ENCODE data around the gene C6orf136.
"Not testable (repeated sequence)": the region's sequence is repeated elsewhere in the genome, so short reads cannot be mapped to it uniquely, and the experiment has no call there.

Gene C6orf136

DNA sequence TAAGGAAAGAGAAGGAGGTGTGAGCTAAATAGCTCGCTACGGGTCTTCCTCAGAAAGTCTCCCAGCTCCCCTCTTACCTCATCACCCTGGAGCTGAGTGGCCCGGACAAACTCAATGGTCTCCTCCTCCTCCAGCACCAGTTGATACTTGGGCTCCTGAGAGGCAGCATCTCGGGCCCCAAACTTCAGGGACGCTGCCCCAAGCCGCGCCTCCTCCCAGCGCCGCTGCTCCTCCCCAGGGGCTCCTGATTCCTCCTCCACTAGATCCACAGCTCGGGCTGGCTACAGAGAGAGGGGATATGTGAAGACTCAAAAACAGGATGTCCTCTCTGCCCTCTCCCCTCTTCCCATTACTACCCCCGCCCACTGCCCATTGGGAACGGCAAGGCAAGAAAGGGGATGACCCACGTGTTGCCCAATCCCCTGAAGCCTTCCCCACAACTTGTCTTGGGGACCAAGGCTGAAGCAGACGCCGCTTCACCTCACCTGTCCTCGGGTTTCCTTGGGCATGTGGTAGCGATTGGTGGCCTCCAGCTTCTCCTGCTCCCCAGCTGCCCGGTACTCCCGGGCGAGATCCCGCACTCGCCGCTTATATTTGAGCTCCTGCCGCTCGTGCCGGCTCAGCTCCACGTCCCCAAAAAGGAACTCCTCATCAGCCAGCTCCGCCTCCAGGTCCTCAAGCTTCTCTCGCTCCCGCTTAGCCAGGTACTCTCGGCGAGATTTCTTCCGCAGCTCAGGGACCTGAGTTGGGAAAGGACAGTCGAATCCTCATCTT, 18.2 kb downstream of the C6orf136 start:
- no peak for DNase-seq

DNA sequence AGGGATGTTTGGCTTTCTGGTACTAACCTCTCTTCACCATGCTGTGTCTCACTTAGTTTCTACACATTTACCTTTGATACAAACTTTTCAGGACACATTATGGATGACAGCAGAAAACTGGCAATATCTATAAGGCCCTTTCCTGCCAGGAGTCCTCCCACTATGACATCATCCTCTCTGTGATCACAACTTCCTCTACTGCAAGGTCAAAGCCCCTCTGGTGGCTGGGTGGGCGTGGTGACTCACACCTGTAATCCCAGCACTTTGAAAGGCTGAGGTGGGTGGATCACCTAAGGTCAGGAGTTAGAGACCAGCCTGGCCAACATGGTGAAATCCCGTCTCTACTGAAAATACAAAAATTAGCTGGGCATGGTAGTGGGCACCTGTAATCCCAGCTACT, 19.4 kb downstream of the C6orf136 start:
- DNase-seq: not testable (repeated sequence)

DNA sequence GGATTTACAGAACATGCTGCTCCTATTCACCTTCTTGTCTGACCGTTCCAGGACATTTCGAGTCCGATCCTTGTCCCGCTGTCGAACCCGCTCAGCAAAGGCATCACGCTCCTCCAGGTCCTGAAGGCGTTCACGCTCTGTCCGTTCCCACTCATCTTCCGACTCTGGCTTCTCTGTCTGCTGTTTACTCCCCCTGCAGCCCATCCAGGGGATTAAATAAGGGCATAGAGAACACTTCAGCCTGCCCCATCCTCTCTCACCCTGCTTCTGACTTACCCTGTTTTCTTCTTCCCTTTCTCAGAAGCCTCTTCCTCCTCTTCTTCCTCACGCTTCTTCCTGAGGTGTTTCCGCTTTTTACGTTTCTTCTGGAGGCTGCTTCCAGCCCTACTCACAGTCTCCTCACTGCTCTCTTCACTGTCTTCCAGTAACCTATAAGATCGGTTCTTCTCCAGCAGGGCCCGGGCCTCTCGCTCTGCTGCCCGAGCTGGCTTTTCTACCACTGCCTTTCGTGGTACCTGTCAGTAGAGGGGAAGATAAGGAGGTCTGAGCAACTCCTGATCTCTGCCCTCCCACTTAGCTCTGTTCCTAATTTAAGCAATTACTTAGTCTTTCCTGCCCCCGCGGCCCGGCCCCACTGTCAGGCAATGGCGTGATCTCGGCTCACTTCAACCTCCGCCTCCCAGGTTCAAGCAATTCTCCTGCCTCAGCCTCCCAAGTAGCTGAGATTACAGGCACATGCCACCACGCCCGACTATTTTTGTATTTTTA, 24.0 kb downstream of the C6orf136 start:
- DNase-seq: no peak

DNA sequence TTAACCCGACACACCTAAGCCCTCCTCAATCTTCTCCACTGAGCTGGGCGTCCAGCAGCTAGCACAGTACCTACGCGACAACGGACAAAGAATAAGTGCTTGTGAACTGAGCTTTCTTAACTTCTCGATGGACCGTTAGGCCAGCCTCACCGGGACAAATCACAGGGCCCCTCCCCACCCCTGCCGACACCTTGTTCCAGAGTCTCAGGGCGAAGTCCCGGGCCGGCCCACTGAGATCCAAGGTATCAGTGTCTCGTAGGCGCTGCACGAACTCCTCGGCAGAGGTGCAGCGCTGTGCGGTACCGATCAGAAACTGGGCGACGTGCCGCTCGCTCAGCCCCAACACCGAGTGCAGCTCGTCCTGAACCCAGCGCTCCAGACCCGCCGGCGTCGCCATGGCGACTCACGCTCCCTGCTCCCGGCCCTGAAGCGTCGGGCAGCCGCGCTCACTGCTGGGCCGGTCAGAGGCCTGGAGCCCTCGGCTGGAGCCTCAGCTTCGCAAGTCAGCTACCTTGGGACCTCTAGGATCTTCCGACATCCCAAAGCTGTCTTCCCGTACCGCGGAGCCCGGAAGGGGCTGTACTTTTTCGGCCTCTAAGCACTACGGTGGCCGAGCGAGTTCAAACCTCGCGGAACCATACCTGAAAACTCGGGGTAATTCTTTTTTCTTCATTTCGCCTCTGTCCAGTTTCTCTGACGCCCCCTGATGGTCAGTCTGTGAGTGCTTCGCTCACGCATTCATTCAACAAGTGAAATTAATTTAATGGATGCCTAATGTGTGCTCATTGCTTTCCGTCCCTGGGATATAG, 25.7 kb downstream of the C6orf136 start, which contains the start of gene DHX16:
Gene DHX16 (minus strand): TSS at position 562 of the 809 bp plus-strand sequence. CDS start 165 bp downstream, at position 397.
- peak; percentile 97 for DNase-seq

DNA sequence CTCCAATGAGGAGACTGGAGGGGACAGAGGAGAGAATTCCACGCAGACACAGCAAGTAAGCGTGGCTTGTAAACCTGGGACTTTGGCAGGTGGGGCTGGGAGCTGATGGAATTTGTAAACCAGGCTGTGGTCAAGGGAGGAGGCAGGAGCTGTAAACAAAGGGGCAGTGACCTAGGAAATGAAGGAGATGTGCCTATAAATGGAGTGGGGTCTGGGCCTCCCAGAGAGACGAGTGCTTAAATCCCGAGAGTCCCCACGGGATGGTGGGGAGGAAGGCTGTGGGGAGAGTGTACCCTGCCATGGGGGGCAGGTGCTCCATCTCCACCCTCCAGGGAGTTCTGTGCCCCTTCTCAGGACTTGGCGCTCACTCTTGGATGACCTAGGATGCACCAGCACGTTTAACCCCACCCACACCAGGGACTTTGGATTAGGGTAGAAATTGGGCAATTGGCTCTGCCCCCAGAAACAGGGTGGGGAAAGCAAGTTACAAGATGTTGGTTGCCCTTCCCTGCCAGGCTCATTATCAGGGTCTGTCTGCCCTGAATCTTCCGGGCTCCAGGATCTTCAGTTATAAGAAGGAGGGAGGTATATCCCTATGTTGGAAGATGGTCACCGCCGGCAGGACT, 29.8 kb downstream of the C6orf136 start:
- DNase-seq: no peak

DNA sequence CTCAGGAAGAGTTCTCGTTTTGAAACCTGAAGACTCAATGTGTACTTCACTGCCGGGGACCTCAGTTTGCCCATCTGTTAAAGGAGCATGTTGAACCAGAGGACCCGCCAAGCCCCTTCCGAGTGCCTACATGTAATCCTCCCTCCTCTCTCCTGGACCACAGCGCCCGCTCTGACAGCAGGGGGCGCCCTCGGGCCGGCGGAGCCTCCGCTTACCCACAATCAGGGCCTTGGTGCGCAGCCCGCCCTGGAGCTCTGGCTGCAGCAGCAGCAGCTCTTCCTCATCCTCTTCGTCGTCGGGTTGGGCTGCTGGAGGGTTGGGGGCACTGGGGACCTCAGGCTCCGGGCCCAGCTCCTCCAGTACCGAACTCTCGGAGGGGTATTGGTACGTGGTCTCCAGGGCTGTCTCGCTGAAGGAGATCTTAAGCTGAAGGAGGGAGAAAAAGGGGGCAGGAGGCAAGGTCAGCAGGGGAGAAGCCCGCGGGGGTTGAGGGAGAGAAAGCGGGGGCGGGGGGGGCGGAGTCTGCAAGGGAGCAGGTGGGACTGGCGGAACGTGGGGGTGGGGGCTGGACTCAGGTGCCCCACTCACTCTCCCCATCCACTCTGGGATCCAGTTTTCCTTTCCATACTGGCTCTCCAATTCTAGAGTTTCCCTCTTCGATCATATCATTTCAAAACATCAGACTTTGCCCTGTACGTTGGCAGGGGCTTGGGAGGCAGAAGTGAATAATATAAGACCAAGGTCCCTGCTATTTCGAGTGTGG, 32.2 kb downstream of the C6orf136 start:
- peak; percentile 62 for DNase-seq

DNA sequence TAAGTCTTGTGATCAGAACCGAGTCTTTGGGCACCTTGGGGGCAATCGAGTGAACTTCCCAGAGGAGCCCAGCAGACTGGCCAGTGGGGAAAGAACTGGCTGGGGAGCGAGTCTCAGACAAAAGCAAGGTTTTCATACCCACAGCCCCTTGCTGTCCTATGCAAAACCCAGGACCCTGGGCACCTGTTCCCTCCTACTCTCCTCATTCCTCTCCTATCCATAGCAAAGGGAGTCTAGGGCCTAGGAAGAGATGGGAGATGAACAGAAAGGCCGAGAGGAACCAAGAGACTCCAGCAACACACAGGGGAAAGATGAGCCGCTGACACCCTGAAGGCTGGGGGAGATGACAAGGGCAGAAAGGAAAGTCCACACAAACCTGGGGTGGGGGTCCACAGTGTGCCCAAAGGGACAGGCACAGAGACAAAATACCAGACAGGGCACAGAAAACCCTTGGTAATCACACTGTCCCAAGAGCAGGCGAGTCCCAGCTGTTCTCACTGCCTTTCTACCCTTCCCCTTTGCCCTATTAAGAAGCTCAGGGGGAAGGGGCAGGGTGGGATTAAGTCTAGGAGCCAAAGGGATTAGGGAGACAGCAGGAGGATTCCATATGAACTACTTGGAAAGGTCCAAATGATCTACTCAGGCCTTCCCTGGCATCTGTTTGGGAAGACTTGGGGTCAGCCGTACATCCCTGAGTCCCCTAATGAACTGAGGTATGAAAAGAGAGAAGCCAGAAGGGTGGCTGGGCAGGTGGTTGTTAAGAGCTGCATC, 33.0 kb downstream of the C6orf136 start:
- no peak for DNase-seq

DNA sequence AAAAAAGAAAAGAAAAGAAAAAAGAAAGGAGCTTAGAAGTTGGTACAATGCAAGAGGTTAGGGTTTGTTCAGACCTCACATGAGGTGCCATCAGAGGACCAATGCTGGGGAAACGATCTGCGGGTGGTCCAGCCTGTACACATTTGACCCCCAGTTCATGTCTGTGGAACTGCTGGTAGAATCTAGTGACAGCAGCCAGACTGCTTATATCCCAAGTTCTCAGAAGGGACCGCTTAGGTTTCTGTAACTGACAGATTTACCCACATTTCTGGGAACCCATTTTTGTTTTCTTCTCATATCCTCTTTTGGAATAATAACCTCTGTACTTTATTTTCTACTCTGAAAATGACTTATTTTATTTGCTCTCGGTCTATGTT, 34.8 kb downstream of the C6orf136 start:
- DNase-seq: no peak

DNA sequence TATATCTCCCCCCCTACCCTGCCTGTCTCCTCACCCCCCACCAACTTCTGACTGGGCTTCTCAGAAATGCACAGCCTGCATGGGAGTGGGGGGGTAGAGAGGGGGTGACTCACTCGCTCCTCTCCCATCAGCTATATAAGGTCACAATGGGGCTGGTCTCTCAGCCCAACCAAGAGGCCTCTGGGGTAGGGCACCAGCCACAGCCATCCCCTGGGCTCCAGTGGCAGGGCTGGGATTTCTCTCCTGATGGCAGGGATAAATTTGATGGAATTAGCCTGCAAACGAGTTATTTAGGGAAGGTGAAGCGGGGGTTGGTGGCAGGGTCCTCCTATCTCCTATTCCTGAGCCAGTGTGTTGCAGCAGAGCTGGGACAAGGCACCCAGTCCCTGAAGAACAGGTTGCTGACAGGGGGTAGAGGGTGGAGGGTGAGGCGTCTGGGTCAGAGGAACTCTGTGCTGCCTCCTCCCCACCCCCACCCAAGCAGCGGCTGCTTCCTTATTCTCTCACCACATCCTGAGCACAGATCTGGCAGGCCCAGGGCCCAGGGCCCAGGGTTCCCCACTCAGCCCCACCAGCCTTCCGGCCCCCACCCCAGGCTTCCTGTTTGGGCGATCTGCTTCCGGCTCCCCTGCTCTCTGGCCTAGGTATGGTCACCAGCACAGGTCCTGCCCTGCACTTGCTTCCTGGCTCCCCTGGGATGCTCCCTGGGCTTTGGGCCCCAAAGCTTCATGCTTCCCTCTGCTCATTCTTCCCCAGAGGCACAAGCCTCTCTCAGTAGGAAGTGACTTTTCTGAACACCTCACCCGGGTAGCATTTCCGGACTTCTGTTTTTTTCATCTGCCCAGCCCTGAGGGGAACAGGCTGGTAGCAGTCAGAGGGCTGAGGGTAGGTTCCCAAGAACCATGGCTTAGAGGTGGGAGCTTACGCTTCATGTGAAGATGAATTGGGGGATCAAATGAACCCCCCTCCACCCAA, 35.5 kb downstream of the C6orf136 start:
- DNase-seq: no peak

DNA sequence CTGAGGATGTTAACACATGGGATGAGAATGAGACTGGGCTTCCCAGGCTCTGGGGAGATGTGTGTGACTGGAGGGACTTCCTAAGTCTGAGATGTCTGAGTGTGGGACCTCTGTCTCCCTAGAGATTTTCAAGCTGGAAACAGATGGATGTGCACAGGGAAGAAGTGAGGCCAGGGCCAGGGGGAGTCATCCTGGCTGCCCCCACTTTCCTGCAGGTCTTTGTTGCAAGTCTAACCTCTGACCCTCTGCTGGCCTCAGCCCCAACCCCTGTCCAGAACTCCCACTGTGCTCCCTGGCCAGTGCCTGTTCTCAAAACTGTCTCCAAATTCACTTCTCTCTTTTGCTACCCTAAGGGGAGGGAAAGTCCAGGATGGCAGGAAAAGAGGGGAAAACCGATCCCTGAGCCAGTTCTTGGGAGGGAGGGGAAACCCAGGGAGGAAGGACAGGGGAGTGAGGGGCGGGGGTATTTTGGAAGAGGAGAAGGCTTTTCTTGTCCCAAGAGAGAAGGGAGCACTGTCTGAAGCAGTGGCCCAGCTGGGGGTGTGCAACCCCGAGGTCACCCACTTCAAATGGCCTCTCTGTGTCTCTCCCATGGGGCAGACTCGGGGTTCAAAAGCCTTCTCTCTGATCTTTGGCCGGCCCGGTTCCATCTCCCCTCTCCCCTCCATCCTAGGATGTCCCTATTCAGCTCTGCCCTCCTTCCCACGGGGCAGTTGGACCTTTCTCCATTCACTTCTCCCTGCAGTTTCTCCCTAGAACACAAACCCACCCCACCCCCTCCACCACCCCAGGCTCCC, 36.4 kb downstream of the C6orf136 start:
- DNase-seq: no peak

DNA sequence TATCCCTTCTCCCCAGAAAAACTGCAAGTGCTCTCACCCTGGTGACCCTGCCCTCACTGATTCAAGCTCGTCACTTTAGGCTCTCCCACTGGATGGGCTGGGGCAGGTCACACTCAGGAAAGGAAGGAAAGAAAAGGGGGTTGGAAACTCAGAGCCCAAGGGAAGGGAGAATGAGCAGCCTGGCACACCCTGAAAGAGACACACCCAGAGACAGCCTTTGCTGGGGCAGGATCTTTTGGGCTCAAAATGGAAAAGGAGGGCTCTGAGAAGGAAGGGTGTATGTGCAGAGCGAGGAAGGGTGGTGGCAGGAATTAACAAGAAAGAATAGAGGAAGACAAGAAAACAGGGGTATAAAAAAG, 37.0 kb downstream of the C6orf136 start:
- DNase-seq: no peak

DNA sequence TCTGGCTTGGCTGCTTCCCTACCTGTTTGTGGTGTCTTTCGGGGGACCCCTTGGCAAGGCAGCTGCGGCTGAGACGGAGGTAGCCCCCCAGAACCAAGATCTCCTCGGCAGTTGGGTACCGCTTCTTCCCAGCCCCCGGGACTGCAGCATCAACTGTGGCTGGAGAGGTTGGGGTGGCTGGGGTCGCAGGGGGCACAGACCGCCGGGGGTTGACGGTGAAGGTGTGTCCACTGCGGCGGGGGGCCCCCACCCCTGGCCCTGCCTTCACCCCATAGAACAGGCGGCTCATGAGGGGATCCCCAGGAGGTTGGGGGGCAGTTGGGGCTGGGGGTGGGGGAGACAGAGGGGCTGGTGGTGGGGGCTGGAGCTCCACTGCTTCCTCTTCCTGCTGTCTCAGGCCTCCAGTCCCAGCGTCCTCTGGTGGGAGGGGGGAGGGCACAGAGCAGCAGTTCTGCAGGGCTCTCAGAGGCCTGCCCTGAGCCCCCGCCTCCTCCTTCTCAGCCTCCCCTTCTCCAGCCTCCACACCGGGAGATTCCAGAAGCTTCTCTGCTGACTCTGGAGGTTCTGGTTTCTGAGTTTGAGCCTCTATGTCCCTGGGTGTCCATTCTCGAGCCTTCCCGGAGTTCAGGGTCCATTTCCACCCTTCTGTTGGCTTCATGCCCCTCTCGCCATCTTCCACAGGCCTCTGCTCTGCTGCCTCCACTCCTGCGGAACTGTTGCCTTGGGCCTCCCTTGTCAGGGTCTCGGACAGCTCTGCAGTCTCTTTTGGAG, 37.6 kb downstream of the C6orf136 start:
- DNase-seq: no peak

DNA sequence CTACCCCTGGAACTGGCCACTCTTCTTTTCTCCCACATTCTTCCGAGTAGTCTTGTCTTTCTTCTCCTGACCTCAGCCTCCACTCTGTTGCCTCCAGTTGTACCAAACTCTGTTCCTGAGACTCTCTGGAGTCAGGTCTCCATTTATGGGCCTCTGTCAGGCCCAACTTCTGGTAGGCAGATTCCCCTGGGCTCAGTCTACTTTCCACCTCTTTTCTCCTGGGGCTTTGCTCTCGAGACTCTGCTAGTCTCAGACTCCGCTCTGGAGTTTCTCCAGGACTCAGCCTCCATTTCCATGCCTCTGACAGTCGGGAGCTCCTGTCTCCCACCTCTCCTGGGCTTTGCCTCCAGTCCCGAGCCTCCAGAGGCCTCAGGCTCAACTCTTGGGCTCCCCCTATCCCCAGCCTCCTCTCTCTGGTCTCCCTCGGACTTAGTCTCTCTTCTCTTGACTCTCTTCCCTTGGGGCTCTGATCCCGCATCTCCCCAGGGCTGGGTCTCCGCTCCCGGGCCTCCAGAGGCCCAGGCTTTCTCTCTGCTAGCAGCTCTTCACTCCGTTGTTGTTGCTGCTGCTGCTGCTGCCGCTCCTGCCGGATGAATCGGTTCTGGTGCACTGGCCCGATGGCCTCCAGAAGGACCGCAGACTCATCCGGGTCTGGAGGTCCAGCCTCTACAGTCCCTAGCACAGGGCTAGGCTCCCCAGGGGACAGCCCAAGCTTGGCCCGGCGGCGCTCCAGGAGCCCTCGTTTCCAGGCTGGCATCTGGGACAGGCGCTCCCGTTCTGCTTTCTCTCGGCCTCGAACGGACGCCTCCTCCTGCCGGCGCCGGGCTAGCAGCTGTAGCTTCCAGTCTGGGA, 38.5 kb downstream of the C6orf136 start:
- DNase-seq: no peak

DNA sequence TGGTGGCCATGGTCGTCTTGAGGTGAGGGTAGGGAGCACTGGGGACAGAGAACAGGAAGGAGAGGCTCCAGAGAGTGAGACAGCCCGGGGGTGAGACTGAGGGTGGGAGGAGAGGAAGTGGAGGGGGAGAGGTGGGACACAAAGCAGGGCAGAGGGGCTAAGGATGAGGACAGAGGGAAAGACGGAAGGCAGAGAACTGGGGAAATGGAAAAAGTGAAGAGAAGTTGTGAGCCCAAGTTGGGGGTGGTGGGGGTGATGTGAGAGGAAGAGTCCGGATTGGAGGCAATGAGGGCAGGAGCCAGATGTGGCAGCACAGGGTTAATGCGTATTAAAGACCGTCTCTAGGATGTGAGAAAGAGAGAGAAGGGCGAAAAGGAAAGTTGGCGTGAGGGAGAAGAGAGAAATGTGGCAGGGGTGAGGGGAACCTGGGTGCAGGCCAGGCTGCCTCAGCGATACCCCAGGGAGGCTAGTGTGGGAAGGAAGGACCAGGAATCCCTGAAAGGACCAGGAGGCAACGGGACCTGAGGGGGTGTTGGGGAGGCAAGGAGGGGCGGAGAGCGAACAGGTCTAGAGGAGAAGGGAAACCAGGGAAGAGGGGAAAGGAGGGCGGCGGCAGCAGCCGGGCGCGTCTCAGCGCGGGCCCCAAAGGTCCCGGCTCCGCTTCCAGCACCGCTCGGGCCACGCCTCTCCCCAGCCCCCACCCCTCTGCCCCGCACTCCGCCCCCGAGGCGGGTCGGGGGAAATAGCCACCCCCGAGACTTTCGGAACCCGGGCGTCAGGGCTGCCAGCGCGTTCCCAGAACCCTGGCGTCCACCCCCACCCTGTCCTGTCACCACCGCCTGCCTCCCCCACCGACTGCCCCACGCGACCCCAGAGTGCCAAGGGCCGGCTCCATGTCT, 39.3 kb downstream of the C6orf136 start, which contains the start of gene PPP1R18:
Gene PPP1R18 (minus strand): TSS at position 637 of the 899 bp plus-strand sequence. CDS start 627 bp downstream, at position 10.
- DNase-seq: peak; percentile 41

DNA sequence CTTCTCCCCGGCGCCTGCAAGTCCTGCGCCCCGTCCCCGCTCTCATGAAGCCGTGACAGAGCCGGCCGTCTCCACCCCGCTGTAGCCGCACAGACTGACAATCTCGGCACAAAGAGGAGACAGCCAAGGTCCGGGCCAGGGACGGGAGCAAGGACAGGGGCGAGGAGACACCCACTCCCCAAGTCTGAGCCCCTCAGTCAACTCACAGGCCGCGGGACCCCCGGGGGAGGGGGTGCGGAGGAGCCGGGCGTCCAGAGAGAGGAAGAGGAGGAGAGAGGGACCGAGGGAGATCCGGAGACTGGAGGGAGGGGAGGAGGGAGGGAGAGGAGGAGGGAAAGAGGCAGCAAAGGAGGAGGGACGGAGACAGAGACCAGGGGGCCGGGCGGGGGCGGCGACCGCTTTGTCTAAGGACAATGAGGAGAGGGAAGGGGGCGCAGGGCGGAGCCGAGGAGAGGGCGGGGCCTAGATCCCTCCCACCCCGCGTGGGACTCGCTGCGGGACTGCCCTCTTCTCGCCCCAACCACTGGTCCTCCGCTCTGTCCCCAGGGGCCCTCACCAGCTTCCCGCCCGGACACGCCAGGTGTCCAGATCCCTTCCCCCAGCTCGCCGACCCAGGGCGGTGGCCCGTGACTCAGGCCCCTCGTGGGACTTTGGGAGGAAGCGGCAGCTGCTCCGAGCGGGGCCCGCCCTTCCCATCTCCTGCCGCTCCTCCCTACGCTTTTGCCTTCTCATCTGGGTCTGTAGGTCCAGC, 40.1 kb downstream of the C6orf136 start:
- peak; percentile 83 for DNase-seq

All from NCI-H748 treated with DMSO at 0.1 percent for 48 hours (cell line).